ENCODE measurements around the gene ARL14.

Gene ARL14

DNA sequence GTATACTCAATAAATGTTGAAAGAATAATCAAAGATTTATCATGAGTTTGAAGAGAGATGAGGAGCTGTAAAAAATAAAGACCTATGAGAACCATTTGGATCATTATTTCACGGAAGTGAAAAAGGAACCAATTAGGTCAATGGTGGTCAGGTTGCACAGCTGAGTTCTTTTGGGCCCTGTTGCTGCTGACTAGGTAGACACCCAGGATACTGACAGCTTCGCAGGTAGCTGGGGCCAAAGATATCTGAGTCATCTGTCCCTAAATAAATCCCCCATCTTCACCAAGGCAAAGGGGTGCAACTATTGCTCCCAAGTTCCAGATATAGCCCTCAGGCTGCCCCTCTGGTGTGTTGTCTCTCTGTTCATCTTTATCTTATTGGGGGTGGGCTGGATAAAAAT lies 5.0 kb upstream of the ARL14 start:
- TF ChIP-seq POLR2AphosphoS5 (IDR thresholded peaks at IDR 0.05; ENCODE audit: low read depth, low read length) (no peak), TAF1 (IDR thresholded peaks at IDR 0.05; ENCODE audit: borderline replicate concordance, insufficient read depth, low read length) (no peak), FOXP2 (optimal IDR thresholded peaks at IDR 0.05; ENCODE audit: borderline replicate concordance, extremely low read depth, extremely low read length, insufficient read depth) (no peak), SIN3A (IDR thresholded peaks at IDR 0.05; ENCODE audit: borderline replicate concordance, insufficient read depth, low read length) (no peak), REST (IDR thresholded peaks at IDR 0.05; ENCODE audit: insufficient read depth in 1 of 2, low read depth in 2 of 2, low read length in 2 of 2) (no peak)

DNA sequence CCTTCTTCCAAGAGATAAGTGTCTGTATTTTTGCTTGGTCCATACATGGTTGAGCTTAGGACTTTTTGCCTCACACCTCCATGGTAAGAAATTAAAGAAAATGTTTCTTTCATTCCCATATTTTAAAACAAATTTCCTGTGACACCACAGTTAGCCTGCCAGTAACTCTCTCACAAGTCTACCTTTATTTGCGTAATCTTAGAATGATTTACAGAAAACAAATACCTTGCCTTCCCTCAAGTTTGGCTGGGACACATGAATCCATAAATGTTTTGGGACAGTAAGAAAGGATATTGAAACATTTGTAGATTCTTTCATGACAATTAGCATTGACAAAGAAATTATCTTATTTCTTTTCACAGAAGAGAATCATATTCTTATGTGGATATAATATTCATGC lies 3.8 kb upstream of the ARL14 start:
- TF ChIP-seq POLR2AphosphoS5 (IDR thresholded peaks at IDR 0.05; ENCODE audit: low read depth, low read length) (no peak), SIN3A (IDR thresholded peaks at IDR 0.05; ENCODE audit: borderline replicate concordance, insufficient read depth, low read length) (no peak), TAF1 (IDR thresholded peaks at IDR 0.05; ENCODE audit: borderline replicate concordance, insufficient read depth, low read length) (no peak), REST (IDR thresholded peaks at IDR 0.05; ENCODE audit: insufficient read depth in 1 of 2, low read depth in 2 of 2, low read length in 2 of 2) (no peak), FOXP2 (optimal IDR thresholded peaks at IDR 0.05; ENCODE audit: borderline replicate concordance, extremely low read depth, extremely low read length, insufficient read depth) (no peak)

GRCh38 chr3:160675566-160676124 lies 1.3 kb upstream of the ARL14 start:
- TF ChIP-seq FOXP2 (optimal IDR thresholded peaks at IDR 0.05; ENCODE audit: borderline replicate concordance, extremely low read depth, extremely low read length, insufficient read depth) (no peak), SIN3A (IDR thresholded peaks at IDR 0.05; ENCODE audit: borderline replicate concordance, insufficient read depth, low read length) (no peak), POLR2AphosphoS5 (IDR thresholded peaks at IDR 0.05; ENCODE audit: low read depth, low read length) (no peak), REST (IDR thresholded peaks at IDR 0.05; ENCODE audit: insufficient read depth in 1 of 2, low read depth in 2 of 2, low read length in 2 of 2) (no peak), TAF1 (IDR thresholded peaks at IDR 0.05; ENCODE audit: borderline replicate concordance, insufficient read depth, low read length) (no peak)

DNA sequence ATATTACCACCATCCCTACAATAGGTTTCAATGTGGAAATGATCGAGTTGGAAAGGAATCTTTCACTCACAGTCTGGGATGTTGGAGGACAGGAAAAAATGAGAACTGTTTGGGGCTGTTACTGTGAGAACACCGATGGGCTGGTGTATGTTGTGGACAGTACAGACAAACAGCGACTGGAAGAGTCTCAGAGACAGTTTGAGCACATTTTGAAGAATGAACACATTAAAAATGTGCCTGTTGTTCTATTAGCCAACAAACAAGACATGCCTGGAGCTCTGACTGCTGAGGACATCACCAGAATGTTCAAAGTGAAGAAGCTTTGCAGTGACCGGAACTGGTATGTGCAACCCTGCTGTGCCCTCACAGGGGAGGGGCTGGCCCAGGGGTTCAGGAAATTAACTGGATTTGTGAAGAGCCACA lies 510 bp downstream of the ARL14 start:
- TF ChIP-seq POLR2AphosphoS5 (IDR thresholded peaks at IDR 0.05; ENCODE audit: low read depth, low read length) (no peak), TAF1 (IDR thresholded peaks at IDR 0.05; ENCODE audit: borderline replicate concordance, insufficient read depth, low read length) (no peak), FOXP2 (optimal IDR thresholded peaks at IDR 0.05; ENCODE audit: borderline replicate concordance, extremely low read depth, extremely low read length, insufficient read depth) (no peak), REST (IDR thresholded peaks at IDR 0.05; ENCODE audit: insufficient read depth in 1 of 2, low read depth in 2 of 2, low read length in 2 of 2) (no peak), SIN3A (IDR thresholded peaks at IDR 0.05; ENCODE audit: borderline replicate concordance, insufficient read depth, low read length) (no peak)
